OCI-LY3 (cell line): ENCODE results near the gene ELFN2.
A peak's percentile ranks its signal among the peaks of the same experiment; 100 is the strongest.
"Not testable (repeated sequence)": the region's sequence is repeated elsewhere in the genome, so short reads cannot be mapped to it uniquely, and the experiment has no call there.

ENCODE experiments used
- H2AFZ ChIP-seq: fragments of 200-600, 300-600 bp; shearing (Covaris generic); 2 replicates; pipeline ENCODE4 v1.6.0; 2014; ENCODE audit warnings: antibody characterized with exemption, low read depth, low read length
- H3K27ac ChIP-seq: fragments of 200-600, 300-600 bp; sonication (generic); 2 replicates; pipeline ENCODE4 v1.5.1; 2014; ENCODE audit warnings: mild to moderate bottlenecking, low read length, moderate library complexity, mixed read lengths
- H3K27me3 ChIP-seq: fragments of 200-600, 300-600 bp; sonication (generic); 2 replicates; pipeline ENCODE4 v1.6.1; 2014; ENCODE audit warnings: low read depth, low read length, mixed read lengths
- H3K36me3 ChIP-seq: fragments of 200-600, 300-600 bp; sonication (generic); replicated peaks from 2 replicates; pipeline ENCODE3; 2014; ENCODE audit warnings: low read depth, low read length, mixed read lengths
- H3K4me1 ChIP-seq: fragments of 300-600, 200-600 bp; sonication (generic); 2 replicates; pipeline ENCODE4 v1.6.1; 2014; ENCODE audit warnings: low read length, mixed read lengths
- H3K4me2 ChIP-seq: fragments of 200-600, 300-600 bp; sonication (generic); 2 replicates; pipeline ENCODE4 v1.6.1; 2014; ENCODE audit warnings: low read length, mixed read lengths
- H3K4me3 ChIP-seq: fragments of 300-600, 200-600 bp; sonication (generic); 2 replicates; pipeline ENCODE4 v1.5.1; 2014; ENCODE audit warnings: antibody characterized with exemption, mild to moderate bottlenecking, low read length, moderate library complexity
- H3K79me2 ChIP-seq: fragments of 300-600, 200-600 bp; shearing (Covaris generic); 2 replicates; pipeline ENCODE4 v1.6.1; 2014; ENCODE audit warnings: mild to moderate bottlenecking, low read length, mixed read lengths
- H3K9ac ChIP-seq: fragments of 300-600, 200-600 bp; shearing (Covaris generic); 2 replicates; pipeline ENCODE4 v1.6.0; 2014; ENCODE audit warnings: mild to moderate bottlenecking, low read length, moderate library complexity
- H3K9me3 ChIP-seq: fragments of 200-600, 300-600 bp; shearing (Covaris generic); 2 replicates; pipeline ENCODE4 v1.6.1; 2014; ENCODE audit warnings: low read length, mixed read lengths; ENCODE audit not compliant: insufficient read depth
- H4K20me1 ChIP-seq: fragments of 200-600, 300-600 bp; sonication (generic); 2 replicates; pipeline ENCODE4 v1.6.1; 2016; ENCODE audit warnings: low read length, mixed read lengths; ENCODE audit not compliant: insufficient read depth
- EZH2phosphoT487 ChIP-seq: fragments of 200-600 bp; shearing (Covaris generic); IDR thresholded peaks from 2 replicates; pipeline ENCODE4 v1.6.1; 2018; ENCODE audit warnings: antibody characterized with exemption, mixed run types, low read depth
- TF ChIP-seq, protein P1 (sequence below): fragments of 200-600, 300-600 bp; sonication (generic); IDR thresholded peaks from 2 replicates; pipeline ENCODE4 v1.5.1; 2014; ENCODE audit warnings: antibody characterized with exemption, low read length, low read depth

Gene ELFN2

DNA sequence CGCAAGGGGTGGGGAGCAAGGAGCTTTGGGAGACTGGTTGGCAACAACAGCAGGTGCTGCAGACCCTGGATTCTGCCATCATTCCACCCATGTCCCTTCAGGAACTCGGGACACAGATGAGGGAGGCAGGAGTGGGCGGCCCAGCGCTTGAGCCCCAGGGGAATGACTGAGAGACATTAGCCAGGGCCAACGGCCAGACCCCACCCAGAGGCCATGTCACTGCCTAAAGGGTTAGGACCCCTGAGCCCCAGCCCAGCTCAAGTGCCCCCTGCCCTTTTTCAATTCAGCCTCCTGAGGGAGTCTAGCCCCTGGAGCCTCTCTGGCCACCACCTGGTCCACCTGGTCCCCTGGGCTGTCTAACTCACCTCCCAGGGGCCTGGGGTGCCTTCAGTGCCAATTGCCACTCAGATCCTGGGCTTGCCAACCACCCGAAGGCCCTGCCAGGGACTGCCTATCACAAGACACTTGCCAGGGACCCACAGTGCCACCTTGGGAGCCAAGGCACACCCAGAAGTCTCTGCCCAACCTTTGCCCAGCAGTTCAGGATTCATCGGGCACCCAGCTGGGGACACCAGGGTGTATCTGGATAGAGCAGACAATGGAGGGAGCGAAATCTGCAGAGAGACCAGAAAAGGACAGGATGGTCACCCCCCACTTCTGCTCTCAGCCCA lies 42.3 kb upstream of the ELFN2 start:
- H3K4me1 ChIP-seq, result peaks cover 9% of the 10 kb centered on the region
- no peak overlapping the region for H2AFZ ChIP-seq
- H3K4me2 ChIP-seq, result no peak overlapping the region
- no peak overlapping the region for H3K4me3 ChIP-seq
- H3K79me2 ChIP-seq, result no peaks in the 10 kb centered on the region
- TF ChIP-seq, protein P1, sequence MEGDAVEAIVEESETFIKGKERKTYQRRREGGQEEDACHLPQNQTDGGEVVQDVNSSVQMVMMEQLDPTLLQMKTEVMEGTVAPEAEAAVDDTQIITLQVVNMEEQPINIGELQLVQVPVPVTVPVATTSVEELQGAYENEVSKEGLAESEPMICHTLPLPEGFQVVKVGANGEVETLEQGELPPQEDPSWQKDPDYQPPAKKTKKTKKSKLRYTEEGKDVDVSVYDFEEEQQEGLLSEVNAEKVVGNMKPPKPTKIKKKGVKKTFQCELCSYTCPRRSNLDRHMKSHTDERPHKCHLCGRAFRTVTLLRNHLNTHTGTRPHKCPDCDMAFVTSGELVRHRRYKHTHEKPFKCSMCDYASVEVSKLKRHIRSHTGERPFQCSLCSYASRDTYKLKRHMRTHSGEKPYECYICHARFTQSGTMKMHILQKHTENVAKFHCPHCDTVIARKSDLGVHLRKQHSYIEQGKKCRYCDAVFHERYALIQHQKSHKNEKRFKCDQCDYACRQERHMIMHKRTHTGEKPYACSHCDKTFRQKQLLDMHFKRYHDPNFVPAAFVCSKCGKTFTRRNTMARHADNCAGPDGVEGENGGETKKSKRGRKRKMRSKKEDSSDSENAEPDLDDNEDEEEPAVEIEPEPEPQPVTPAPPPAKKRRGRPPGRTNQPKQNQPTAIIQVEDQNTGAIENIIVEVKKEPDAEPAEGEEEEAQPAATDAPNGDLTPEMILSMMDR, result no peak
- no peak overlapping the region for H3K27ac ChIP-seq
- H3K9ac ChIP-seq, result no peak overlapping the region
- H3K36me3 ChIP-seq, result peaks cover 58% of the 10 kb centered on the region
- H3K27me3 ChIP-seq, result no peaks in the 10 kb centered on the region
- no peaks in the 10 kb centered on the region for H3K9me3 ChIP-seq
- peaks cover 14% of the 10 kb centered on the region; the same call in 1 of the 2 replicates for H4K20me1 ChIP-seq

DNA sequence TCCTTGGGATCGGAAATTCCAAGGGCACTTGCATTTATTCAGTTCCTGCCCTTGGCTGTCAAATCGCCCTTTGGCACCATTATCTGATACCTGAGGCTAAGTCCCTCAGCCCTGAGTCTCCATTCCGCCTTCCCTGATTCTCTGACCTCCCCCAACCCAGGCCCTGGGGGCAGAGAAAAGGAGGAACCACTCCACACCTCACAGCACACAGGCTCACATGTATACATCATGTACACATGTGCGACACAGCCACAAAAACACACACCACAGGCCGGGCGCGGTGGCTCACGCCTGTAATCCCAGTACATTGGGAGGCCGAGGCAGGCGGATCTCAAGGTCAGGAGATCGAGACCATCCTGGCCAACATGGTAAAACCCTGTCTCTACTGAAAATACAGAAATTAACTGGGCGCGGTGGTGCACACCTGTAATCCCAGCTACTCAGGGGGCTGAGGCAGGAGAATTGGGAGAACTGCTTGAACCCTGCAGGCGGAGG lies 41.0 kb upstream of the ELFN2 start:
- H3K9ac ChIP-seq, H3K27me3 ChIP-seq, H3K4me3 ChIP-seq, H2AFZ ChIP-seq, H3K9me3 ChIP-seq, H3K27ac ChIP-seq, H3K79me2 ChIP-seq, H3K4me2 ChIP-seq: not testable (repeated sequence)
- H3K4me1 ChIP-seq, result peaks cover 17% of the 10 kb centered on the region
- H3K36me3 ChIP-seq, result peaks cover 46% of the 10 kb centered on the region
- peaks cover 18% of the 10 kb centered on the region; the same call in 1 of the 2 replicates for H4K20me1 ChIP-seq

DNA sequence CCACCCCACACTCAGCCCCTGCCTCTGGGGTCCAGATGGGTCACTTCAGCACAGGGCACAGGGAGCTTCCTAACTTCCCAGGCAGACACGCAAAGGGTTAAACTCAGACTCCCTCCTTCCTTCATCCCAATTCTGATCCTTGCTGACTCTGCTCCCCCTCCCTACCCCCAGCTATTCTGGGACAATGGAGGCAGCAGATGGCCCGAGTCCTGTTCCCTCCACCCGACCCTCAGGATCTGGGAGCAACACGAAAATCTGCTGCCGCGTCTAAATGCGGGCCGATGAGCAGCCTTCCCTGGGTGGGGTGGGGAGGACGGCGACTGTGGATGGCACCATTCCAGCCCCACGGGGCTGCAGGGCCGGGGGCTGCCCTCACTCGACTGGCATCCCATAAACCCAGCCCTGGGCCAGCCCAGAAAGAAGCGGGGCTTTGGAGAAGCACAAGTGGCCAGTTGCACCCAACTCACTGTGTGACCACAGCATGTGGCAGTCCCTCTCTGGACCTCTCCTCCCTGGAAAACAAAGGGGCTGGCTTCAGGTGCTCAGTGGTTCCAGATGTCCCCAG lies 40.2 kb upstream of the ELFN2 start:
- no peak overlapping the region for H2AFZ ChIP-seq
- H3K4me1 ChIP-seq, result peaks cover 17% of the 10 kb centered on the region
- H3K79me2 ChIP-seq, result no peaks in the 10 kb centered on the region
- H4K20me1 ChIP-seq, result peaks cover 21% of the 10 kb centered on the region; the same call in 1 of the 2 replicates
- no peak overlapping the region for H3K9ac ChIP-seq
- no peak overlapping the region for H3K27ac ChIP-seq
- H3K9me3 ChIP-seq, result no peaks in the 10 kb centered on the region
- no peak for TF ChIP-seq EZH2phosphoT487
- TF ChIP-seq, protein P1, result no peak
- H3K4me2 ChIP-seq, result no peak overlapping the region
- H3K4me3 ChIP-seq, result no peak overlapping the region
- H3K27me3 ChIP-seq, result no peaks in the 10 kb centered on the region
- H3K36me3 ChIP-seq, result peaks cover 46% of the 10 kb centered on the region

DNA sequence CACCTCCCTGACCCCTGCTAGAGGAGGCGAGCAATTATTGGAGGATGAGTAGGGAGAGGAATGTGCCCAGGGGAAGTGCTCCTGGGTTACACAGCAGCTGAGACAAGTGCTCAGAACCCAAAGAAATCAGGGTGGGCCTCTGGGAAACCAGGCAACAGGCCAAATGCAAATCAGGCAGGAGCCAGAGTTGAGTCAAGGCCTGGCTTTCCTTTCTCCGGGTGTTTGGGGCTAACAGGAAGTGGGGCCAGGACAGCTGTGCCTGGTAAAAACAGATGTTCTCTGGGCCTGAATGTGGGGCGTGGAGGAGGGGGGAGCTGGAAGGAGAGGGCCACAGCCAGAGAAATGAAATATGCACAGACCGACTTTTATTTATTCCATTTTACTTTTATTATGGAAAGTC lies 36.9 kb upstream of the ELFN2 start:
- Histone ChIP-seq H3K27me3 (no peaks in the 10 kb centered on the region), H3K4me3 (no peak overlapping the region), H3K4me2 (peak overlapping the region; percentile 20; the same call in 1 of the 2 replicates), H2AFZ (no peak overlapping the region), H3K4me1 (peaks cover 17% of the 10 kb centered on the region), H3K9ac (no peak overlapping the region), H3K27ac (no peak overlapping the region), H3K36me3 (peaks cover 22% of the 10 kb centered on the region), H4K20me1 (peaks cover 12% of the 10 kb centered on the region; the same call in 1 of the 2 replicates), H3K9me3 (no peaks in the 10 kb centered on the region), H3K79me2 (no peaks in the 10 kb centered on the region)
- TF ChIP-seq, protein P1, result no peak
- no peak for TF ChIP-seq EZH2phosphoT487
